Measurements from ENCODE around the gene XXYLT1. TPM values are rescaled to one million over a fixed set of nuclear protein-coding genes. Genes with fewer than 3 reads are reported as not detected.
A peak's percentile ranks its signal among the peaks of the same experiment; 100 is the strongest.

XXYLT1 gene
- polyA plus RNA-seq, 6 donors from 2014 or later = 1.7 to 3.7 (median 3.6) TPM; not detected in 1

DNA sequence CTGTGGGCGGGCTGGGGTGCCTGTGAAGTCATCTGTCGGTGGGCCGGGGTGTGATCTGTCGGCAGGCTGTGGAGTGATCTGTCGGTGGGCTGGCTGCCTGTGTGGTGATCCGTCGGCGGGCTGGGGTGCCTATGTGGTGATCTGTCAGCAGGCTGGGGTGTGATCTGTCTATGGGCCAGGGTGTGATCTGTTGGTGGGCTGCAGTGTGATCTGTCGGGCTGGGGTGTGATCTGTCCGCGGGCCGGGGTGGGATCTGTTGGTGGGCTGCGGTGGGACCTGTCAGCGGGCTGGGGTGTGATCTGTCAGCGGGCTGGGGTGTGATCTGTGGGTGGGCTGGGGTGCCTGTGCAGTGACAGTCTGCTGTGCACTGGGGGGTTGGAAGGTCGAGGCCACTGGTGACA is 204.5 kb downstream of the XXYLT1 start:
- peak in 1 of 2 donors; percentile 35 for ATAC-seq (ENCODE audit: low read depth in 2 of 2)
- H3K27me3 Mint-ChIP-seq = no peaks in the 10 kb centered on the region
- peaks cover 28 to 35% (median 34%) of the 10 kb centered on the region in 3 donors for H3K4me1 Mint-ChIP-seq
- peak overlapping the region in 3 of 8 donors; percentile 2 to 45 (median 45) for H3K4me3 Mint-ChIP-seq
- H3K27ac Mint-ChIP-seq = no peak overlapping the region
- peaks cover 0 to 8% (median 0%) of the 10 kb centered on the region in 7 donors for H3K9me3 Mint-ChIP-seq
- no peak for DNase-seq
- H3K36me3 Mint-ChIP-seq = peaks cover 0 to 9% of the 10 kb centered on the region in 2 donors

DNA sequence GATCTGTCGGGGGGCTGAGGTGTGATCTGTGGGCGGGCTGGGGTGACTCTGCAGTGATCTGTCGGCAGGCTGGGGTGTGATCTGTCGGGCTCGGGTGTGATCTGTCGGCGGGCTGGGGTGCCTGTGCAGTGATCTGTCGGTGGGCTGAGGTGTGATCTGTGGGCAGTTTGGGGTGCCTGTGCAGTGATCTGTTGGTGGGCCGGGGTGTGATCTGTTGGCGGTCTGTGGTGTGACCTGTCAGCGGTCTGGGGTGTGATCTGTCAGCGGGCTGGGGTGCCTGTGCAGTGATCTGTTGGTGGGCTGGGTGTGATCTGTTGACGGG is 205.1 kb downstream of the XXYLT1 start:
- H3K27me3 Mint-ChIP-seq = peaks cover 0 to 1% (median under 1%) of the 10 kb centered on the region in 3 donors
- peak overlapping the region in 2 of 8 donors; percentile 47 to 75 for H3K4me3 Mint-ChIP-seq
- ATAC-seq (ENCODE audit: low read depth in 2 of 2) = no peak
- H3K4me1 Mint-ChIP-seq = peaks cover 31 to 35% (median 34%) of the 10 kb centered on the region in 3 donors
- peaks cover 0 to 9% of the 10 kb centered on the region in 2 donors for H3K36me3 Mint-ChIP-seq
- DNase-seq = no peak
- peaks cover 0 to 8% (median 0%) of the 10 kb centered on the region in 7 donors for H3K9me3 Mint-ChIP-seq
- H3K27ac Mint-ChIP-seq = no peak overlapping the region

DNA sequence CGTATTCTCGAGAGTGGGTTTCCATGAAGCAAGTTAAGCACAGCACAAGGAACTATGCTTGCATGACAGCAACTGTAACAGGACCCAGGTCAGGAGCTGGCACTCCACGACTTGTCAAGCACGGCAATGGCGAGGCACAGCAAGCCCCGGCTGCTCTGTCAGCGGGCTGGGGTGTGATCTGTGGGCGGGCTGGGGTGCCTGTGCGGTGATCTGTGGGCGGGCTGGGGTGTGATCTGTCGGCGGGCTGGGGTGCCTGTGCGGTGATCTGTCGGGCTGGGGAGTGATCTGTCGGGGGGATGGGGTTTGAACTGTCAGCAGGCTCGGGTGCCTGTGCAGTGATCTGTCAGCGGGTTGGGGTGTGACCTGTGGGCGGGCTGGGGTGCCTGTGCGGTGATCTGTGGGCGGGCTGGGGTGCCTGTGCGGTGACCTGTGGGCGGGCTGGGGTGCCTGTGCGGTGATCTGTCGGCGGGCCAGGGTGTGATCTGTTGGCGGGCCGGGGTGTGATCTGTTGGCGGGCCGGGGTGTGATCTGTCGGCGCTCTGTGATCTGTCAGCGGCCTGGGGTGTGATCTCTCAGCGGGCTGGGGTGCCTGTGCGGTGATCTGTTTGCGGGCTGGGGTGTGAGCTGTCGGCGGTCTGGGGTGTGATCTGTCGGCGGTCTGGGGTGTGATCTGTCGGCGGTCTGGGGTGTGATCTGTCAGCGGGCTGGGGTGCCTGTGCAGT is 205.7 kb downstream of the XXYLT1 start:
- peaks cover 0 to 8% (median 0%) of the 10 kb centered on the region in 7 donors for H3K9me3 Mint-ChIP-seq
- peak; percentile 18 for DNase-seq
- ATAC-seq (ENCODE audit: low read depth in 2 of 2) = peak; percentile 21 to 79
- peak overlapping the region in 3 of 6 donors; percentile 8 to 79 (median 53) for H3K27ac Mint-ChIP-seq
- H3K27me3 Mint-ChIP-seq = peaks cover 0 to 5% (median 3%) of the 10 kb centered on the region in 3 donors
- H3K36me3 Mint-ChIP-seq = peaks cover 0 to 9% of the 10 kb centered on the region in 2 donors
- peak overlapping the region in 5 of 8 donors; percentile 44 to 83 (median 52) for H3K4me3 Mint-ChIP-seq
- H3K4me1 Mint-ChIP-seq = peaks cover 34 to 35% (median 34%) of the 10 kb centered on the region in 3 donors

DNA sequence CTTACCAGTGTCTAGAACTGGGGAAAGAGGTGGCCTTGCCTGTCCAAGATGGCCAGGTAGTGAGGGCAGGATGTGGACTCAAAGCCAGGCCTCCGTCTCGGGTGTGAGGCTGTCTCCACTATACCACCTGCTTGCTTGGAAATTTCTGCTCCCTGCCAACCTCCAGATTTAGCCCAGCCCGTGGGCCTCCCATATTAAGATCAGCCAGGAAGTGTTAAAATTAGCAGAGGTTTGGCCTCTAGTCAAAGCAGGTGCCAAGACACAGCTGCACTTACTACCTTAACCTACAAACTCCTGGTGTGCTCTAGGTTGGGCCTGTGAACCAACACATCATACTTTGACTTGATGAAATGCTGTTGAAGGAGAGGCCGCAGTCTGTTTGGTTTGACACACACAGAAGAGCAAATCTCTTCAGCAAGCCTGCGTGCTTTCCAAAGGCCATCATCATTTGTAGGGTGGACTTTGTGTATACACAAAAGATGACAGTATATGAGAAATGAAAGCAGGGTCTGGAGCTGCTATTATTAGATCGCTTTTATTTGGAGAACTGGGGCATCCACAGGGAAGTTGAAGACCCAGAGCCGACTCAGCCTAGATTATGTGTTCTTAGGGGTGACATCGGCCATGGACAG is 206.5 kb downstream of the XXYLT1 start:
- H3K9me3 Mint-ChIP-seq = peaks cover 0 to 8% (median 0%) of the 10 kb centered on the region in 7 donors
- DNase-seq (no peak), ATAC-seq (ENCODE audit: low read depth in 2 of 2) (peak in 1 of 2 donors; percentile 26)
- peak overlapping the region in 2 of 6 donors; percentile 8 to 13 for H3K27ac Mint-ChIP-seq
- peak overlapping the region in 5 of 8 donors; percentile 42 to 83 (median 66) for H3K4me3 Mint-ChIP-seq
- peaks cover 34 to 35% (median 34%) of the 10 kb centered on the region in 3 donors for H3K4me1 Mint-ChIP-seq
- H3K27me3 Mint-ChIP-seq = peaks cover 0 to 10% (median 3%) of the 10 kb centered on the region in 3 donors
- H3K36me3 Mint-ChIP-seq = peaks cover 0 to 8% of the 10 kb centered on the region in 2 donors

DNA sequence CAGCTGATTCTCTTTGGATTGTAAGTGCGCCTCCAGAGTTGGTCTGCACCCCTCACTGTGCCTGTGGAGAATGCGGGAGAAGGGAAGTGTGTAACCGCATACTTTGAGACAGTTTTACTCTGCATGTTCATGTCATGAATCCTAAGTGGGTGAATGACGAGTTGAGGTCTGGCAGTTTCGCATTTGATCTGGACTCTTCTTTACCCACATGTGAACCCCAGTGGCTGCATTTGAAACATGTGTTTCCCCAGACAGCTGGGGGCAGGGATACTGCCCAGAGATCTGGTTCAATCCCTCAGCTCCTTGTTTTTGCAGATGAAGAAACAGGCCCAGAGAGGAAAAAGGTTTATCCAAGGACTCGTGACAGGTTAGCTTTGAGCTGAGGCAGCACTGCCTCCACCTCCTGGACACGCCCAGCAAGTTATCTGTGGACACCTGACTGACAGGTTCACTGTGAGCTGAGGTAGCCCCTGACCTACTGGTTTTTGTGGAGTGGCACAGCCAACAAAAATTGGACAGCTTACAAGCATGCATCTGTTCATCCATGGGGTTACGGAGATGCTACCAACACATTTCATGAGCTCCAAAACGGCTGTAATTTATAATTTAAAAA is 207.3 kb downstream of the XXYLT1 start:
- peaks cover 0 to 17% (median 3%) of the 10 kb centered on the region in 3 donors for H3K27me3 Mint-ChIP-seq
- peaks cover 34 to 35% (median 34%) of the 10 kb centered on the region in 3 donors for H3K4me1 Mint-ChIP-seq
- peaks cover 0 to 8% (median 0%) of the 10 kb centered on the region in 7 donors for H3K9me3 Mint-ChIP-seq
- H3K4me3 Mint-ChIP-seq = peak overlapping the region in 2 of 8 donors; percentile 27 to 65
- peaks cover 0 to under 1% of the 10 kb centered on the region in 2 donors for H3K36me3 Mint-ChIP-seq
- DNase-seq (no peak), ATAC-seq (ENCODE audit: low read depth in 2 of 2) (no peak)
- peak overlapping the region in 1 of 6 donors; percentile 58 for H3K27ac Mint-ChIP-seq

DNA sequence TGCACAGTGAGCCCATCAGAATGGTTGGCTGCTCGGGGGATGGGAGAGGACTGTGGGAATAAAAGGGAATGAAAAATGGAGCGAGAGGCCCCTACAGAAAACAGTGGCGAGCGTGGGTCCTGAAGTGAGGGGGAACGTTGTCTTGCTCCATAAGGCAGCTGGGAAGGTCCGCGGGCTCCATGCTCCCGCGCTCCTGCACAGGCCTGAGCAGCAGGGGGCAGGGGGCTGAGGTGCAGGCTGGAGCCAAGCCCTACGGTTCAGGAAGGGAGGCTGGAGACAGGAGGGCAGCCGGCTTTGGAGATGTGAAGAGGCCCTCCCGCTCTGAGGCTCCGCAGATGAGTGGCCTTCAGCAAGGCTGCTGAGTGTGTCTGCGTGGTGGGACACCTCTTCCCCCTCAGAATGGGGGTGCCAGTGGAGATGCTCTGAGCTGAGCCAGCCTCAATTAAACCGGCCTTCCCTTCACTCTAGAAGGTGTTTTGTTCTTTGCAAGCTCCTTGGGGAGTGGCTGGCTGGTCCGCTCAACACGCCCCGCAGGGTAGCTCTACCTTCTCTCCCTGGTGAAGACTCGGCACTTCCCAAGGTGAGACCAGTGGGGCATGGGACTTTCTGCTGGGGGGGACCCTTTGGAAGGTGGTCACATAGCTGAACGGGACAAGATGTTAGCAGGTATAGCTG is 208.0 kb downstream of the XXYLT1 start:
- H3K27me3 Mint-ChIP-seq = peaks cover 0 to 24% (median 3%) of the 10 kb centered on the region in 3 donors
- DNase-seq = no peak
- H3K4me1 Mint-ChIP-seq = peaks cover 30 to 35% (median 34%) of the 10 kb centered on the region in 3 donors
- H3K36me3 Mint-ChIP-seq = no peaks in the 10 kb centered on the region
- H3K4me3 Mint-ChIP-seq = peak overlapping the region in 2 of 8 donors; percentile 27 to 51
- peak overlapping the region in 1 of 6 donors; percentile 58 for H3K27ac Mint-ChIP-seq
- ATAC-seq (ENCODE audit: low read depth in 2 of 2) = no peak
- peaks cover 0 to 8% (median 0%) of the 10 kb centered on the region in 7 donors for H3K9me3 Mint-ChIP-seq

DNA sequence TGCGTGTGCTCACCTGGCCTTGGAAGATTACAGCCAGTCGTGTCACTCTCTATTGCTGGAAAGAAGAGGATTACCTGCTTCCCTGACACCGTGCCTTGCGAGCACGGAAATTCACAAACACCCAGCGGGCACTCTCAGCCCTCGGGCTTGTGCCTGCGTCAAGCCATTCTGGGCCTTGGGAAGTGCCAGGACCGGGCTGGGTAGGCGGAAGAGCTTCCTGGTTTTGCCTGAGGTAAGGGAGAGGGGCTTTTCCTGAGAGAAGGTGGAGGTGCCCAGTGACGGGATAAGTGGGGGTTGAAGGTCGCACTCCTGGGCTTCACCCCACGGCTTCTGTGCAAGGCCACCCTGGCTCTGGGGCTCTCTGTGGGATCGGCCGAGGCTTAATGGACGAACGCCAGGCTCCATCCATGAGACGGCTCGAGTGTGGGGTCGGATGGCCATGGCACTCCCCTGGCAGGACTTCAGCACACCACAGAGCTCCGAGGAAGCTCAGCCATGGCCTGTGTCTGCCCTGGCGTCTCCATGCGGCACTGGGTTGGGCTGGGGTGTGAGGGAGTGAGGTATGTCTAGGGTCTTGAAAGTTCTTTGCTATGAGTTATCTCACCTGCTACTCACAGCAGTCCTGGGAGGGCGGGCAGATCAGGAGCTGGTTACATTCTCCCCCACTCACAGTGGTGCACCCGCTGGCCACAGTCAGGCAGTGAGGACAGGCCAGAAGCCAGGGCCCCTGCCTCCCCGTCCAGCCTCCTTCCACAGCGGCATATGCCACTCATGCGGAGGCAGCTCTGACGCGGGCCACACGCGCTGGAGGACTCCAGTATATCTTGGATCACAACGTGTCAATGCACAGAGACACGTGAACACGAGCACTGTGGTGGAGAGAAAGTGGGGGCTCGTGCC is 209.0 kb downstream of the XXYLT1 start:
- peaks cover 30 to 35% (median 34%) of the 10 kb centered on the region in 3 donors for H3K4me1 Mint-ChIP-seq
- H3K9me3 Mint-ChIP-seq = peaks cover 0 to 8% (median 0%) of the 10 kb centered on the region in 7 donors
- H3K27me3 Mint-ChIP-seq = peaks cover 0 to 33% (median 3%) of the 10 kb centered on the region in 3 donors
- no peak for ATAC-seq (ENCODE audit: low read depth in 2 of 2)
- no peak for DNase-seq
- no peaks in the 10 kb centered on the region for H3K36me3 Mint-ChIP-seq
- peak overlapping the region in 1 of 8 donors; percentile 4 for H3K4me3 Mint-ChIP-seq
- peak overlapping the region in 1 of 6 donors; percentile 89 for H3K27ac Mint-ChIP-seq

DNA sequence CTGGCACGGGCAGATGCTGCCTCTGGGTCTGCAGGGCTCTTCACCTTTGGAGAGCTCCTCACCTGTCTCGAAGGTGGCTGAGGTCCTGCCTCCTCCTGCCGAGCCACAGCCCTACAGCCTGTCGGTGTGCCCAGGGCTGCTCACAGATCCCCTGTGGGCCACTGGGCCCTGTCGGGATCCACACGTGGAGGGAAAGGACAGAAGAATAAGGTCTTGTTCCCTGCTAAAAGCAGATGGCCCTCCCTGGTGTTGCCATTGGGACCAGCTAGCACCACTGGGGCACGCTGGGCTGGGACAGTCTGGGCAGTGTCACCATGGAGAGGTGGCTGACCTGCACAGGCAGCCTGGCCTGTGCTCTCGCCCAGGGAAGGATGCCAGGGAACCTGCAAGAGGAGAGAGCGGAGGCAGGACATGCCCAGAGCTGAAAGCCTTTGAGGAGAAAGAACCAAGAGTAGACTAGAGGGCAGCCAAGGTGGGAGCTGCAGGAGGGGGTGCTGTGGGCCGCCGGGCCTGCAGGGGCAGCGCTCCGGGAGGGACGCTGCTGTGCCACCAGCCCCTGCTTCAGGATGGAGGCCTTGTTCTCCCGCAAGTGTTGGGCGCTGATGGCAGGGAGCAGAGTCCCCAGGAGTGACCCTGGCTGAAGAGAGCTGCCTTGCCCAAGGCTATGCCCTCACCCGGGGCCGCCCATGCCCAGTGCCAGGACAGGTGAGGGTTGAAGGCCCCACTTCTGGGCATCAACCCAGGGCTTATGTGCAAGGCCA is 210.2 kb downstream of the XXYLT1 start:
- Mint-ChIP-seq H3K4me1 (peaks cover 27 to 33% (median 30%) of the 10 kb centered on the region in 3 donors), H3K4me3 (no peak overlapping the region), H3K27me3 (peaks cover 2 to 39% (median 3%) of the 10 kb centered on the region in 3 donors), H3K9me3 (peaks cover 0 to 2% (median 0%) of the 10 kb centered on the region in 7 donors), H3K27ac (peak overlapping the region in 1 of 6 donors; percentile 73), H3K36me3 (no peaks in the 10 kb centered on the region)
- DNase-seq = no peak
- no peak for ATAC-seq (ENCODE audit: low read depth in 2 of 2)

DNA sequence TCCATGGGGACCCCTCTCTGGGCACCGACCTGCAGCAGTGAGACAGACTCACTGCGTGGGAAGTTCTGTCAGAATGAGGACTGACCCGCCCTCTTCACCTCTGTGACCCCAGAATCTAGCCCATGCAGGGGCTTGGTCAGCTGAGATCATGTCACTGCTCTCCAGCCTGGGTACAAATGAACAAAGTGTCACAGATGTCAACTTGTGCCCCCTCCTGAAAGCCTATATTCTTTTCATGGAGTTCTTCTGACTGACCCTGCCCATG is 210.8 kb downstream of the XXYLT1 start:
- no peak overlapping the region for H3K4me3 Mint-ChIP-seq
- no peaks in the 10 kb centered on the region for H3K36me3 Mint-ChIP-seq
- no peak for DNase-seq
- no peak overlapping the region for H3K27ac Mint-ChIP-seq
- peaks cover 3 to 45% (median 8%) of the 10 kb centered on the region in 3 donors for H3K27me3 Mint-ChIP-seq
- ATAC-seq (ENCODE audit: low read depth in 2 of 2) = no peak
- H3K9me3 Mint-ChIP-seq = no peaks in the 10 kb centered on the region
- peaks cover 25 to 35% (median 33%) of the 10 kb centered on the region in 3 donors for H3K4me1 Mint-ChIP-seq

DNA sequence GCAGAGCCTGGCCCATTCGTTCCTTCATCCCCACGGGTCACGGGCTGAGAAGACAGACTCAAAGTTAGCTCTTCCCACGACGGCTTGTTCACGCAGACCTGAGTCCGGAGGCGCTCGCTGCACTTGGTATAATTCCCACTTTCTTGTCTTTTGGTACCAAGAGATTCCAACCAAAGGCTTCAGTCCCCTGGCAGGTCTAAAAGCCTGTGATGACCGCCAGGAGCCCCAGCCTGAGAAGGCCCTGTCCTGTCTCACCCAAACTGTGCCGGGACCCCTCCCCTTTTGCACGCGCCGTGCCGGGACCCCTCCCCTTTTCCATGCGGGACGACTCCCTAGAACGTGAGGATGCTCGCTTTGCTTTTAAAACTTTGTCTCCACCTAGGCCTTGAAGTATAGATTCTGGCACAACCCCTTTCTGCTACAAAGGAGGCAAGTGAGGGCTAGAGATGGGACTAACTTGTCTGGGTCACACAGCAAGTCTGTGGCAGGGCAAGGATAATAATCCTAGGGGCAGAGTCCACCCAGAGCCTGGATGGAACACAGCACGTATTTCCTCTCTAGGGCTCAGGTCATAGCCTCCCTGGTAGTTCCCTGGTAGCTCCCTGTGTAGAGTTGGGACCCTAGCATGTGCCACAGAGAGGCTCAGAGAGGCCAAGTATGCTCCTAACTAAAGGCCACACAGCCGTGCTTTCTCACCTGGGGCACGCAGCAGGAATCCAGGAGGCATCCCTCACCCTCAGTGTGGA is 211.3 kb downstream of the XXYLT1 start:
- H3K4me1 Mint-ChIP-seq = peaks cover 20 to 30% (median 28%) of the 10 kb centered on the region in 3 donors
- H3K9me3 Mint-ChIP-seq = no peaks in the 10 kb centered on the region
- no peaks in the 10 kb centered on the region for H3K36me3 Mint-ChIP-seq
- no peak overlapping the region for H3K4me3 Mint-ChIP-seq
- no peak for DNase-seq
- peaks cover 3 to 50% (median 13%) of the 10 kb centered on the region in 3 donors for H3K27me3 Mint-ChIP-seq
- no peak overlapping the region for H3K27ac Mint-ChIP-seq
- no peak for ATAC-seq (ENCODE audit: low read depth in 2 of 2)

DNA sequence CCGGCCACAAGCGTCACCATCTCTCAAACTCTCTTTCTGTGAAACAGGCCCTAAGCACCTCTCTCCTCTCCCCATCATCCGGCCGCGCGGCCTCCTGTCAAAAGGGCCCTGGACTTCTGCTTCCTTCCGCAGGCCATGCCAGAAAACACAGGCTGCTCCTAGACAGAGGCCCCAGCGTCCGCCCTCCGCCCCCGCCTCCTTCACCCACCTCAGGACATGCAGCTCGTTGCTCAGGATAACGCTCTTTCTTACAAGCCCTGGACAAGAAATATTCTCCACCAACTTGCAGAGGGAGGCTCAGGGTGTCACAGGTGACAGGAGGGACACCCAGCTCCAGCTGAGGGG is 212.0 kb downstream of the XXYLT1 start:
- peak overlapping the region in 1 of 6 donors; percentile 88 for H3K27ac Mint-ChIP-seq
- no peaks in the 10 kb centered on the region for H3K36me3 Mint-ChIP-seq
- H3K9me3 Mint-ChIP-seq = no peaks in the 10 kb centered on the region
- H3K4me1 Mint-ChIP-seq = peaks cover 13 to 24% (median 21%) of the 10 kb centered on the region in 3 donors
- no peak for DNase-seq
- peak overlapping the region in 1 of 8 donors; percentile 40 for H3K4me3 Mint-ChIP-seq
- no peak for ATAC-seq (ENCODE audit: low read depth in 2 of 2)
- peaks cover 3 to 51% (median 14%) of the 10 kb centered on the region in 3 donors for H3K27me3 Mint-ChIP-seq
